PC-3 (cell line): ENCODE measurements around the gene DCLK1. TPM values are rescaled to one million over a fixed set of nuclear protein-coding genes. Genes with fewer than 3 reads are reported as not detected.

Experiments used
- ATAC-seq: fragments of 200-7000 bp; cut with Tn5 transposase; 2 replicates; pipeline ENCODE4 v1.9.1; 2020; ENCODE audit warnings: mild to moderate bottlenecking, moderate library complexity
- BruUV-seq: library from RNA; stranded (reverse); fragments of 400-500 nt; replicated peaks from 2 replicates; lab custom pipeline; 2021; lab: Mats Ljungman, UMichigan
- CTCF ChIA-PET: fragments of 300-600 bp; sonication (Branson Sonifier 250); formaldehyde crosslinking; loops from one replicate; lab custom pipeline; 2022; ENCODE audit warnings: antibody characterized with exemption; lab: Charles Lee
- POLR2A ChIA-PET: fragments of 300-600 bp; sonication (Branson Sonifier 250); formaldehyde crosslinking; loops from one replicate; lab custom pipeline; 2022; ENCODE audit warnings: antibody characterized with exemption; ENCODE audit not compliant: unreplicated experiment; lab: Charles Lee
- DNase-seq: peaks from one replicate; pipeline ENCODE4 v3.0.0-alpha.2; 2015
- H2AFZ ChIP-seq: fragments of 300-600 bp; sonication (generic); 2 replicates; pipeline ENCODE4 v1.6.0; 2016; ENCODE audit warnings: antibody characterized with exemption, low read length
- H3F3A ChIP-seq: fragments of 300-600 bp; sonication (generic); one replicate; pipeline ENCODE4 v1.6.0; 2017; ENCODE audit warnings: antibody characterized with exemption, low read length, control low read depth, mild to moderate bottlenecking; ENCODE audit not compliant: unreplicated experiment
- H3K27ac ChIP-seq: fragments of 300-600 bp; sonication (generic); 2 replicates; pipeline ENCODE4 v1.5.1; 2016; ENCODE audit warnings: mild to moderate bottlenecking, low read length
- H3K27me3 ChIP-seq: fragments of 300-600 bp; sonication (generic); 2 replicates; pipeline ENCODE4 v1.6.1; 2016; ENCODE audit warnings: low read length, mixed read lengths
- H3K36me3 ChIP-seq: fragments of 300-600 bp; sonication (generic); 2 replicates; pipeline ENCODE4 v1.6.1; 2016; ENCODE audit warnings: low read depth, mixed run types, low read length, mixed read lengths
- H3K4me1 ChIP-seq: fragments of 300-600 bp; sonication (generic); 2 replicates; pipeline ENCODE4 v1.5.1; 2016; ENCODE audit warnings: low read length; ENCODE audit not compliant: insufficient read depth
- H3K4me2 ChIP-seq: fragments of 300-600 bp; sonication (generic); 2 replicates; pipeline ENCODE4 v1.6.0; 2016; ENCODE audit warnings: low read length
- H3K4me3 ChIP-seq: fragments of 300-600 bp; sonication (generic); 2 replicates; pipeline ENCODE4 v1.5.1; 2016; ENCODE audit warnings: mild to moderate bottlenecking, low read length, mixed read lengths
- H3K79me2 ChIP-seq: fragments of 300-600 bp; sonication (generic); 2 replicates; pipeline ENCODE4 v1.6.1; 2017; ENCODE audit warnings: low read length, mixed read lengths
- H3K9ac ChIP-seq: fragments of 300-600 bp; sonication (generic); 2 replicates; pipeline ENCODE4 v1.6.0; 2016; ENCODE audit warnings: mild to moderate bottlenecking, low read length
- H3K9me2 ChIP-seq: fragments of 300-600 bp; sonication (generic); replicated peaks from 2 replicates; pipeline ENCODE4 v1.6.1; 2016; ENCODE audit warnings: mixed run types, low read length, mixed read lengths
- H3K9me3 ChIP-seq: fragments of 300-600 bp; sonication (generic); 2 replicates; pipeline ENCODE4 v1.6.1; 2016; ENCODE audit warnings: low read length, mixed read lengths
- H4K20me1 ChIP-seq: fragments of 300-600 bp; sonication (generic); 2 replicates; pipeline ENCODE4 v1.6.1; 2016; ENCODE audit warnings: low read length, mixed read lengths
- CTCF ChIP-seq: fragments of 300-600 bp; sonication (generic); conservative IDR thresholded peaks from 2 replicates; pipeline ENCODE4 v1.5.1; 2017; ENCODE audit warnings: antibody characterized with exemption, low read depth, mild to moderate bottlenecking, low read length
- EZH2 ChIP-seq: fragments of 300-600 bp; sonication (generic); IDR thresholded peaks from one replicate; pipeline ENCODE4 v1.6.1; 2017; ENCODE audit warnings: antibody characterized with exemption, mild to moderate bottlenecking, low read length; ENCODE audit not compliant: unreplicated experiment
- EZH2phosphoT487 ChIP-seq: fragments of 300-600 bp; sonication (generic); IDR thresholded peaks from 2 replicates; pipeline ENCODE4 v1.6.1; 2018; ENCODE audit warnings: mild to moderate bottlenecking, antibody characterized with exemption, low read length, borderline replicate concordance
- intact Hi-C: fragments of 100-400 bp; cut with micrococcal nuclease; formaldehyde crosslinking; loops from 2 replicates; pipeline ENCODE4 v1.9.0; 2023
- total RNA-seq: library from RNA; depleted of rRNA; stranded (reverse); fragments of >200 nt; gene quantifications from 2 replicates; pipeline ENCODE4 v1.2.3, GENCODE V29; 2014

The DCLK1 gene
- total RNA-seq, 1 experiment from 2014 or later = not detected

GRCh38 chr13:35732565-35732964 is 398.6 kb downstream of the DCLK1 start:
- CTCF ChIA-PET = no interaction called here
- BruUV-seq = no TSS peak
- intact Hi-C loops = no loop called here

GRCh38 chr13:35731471-35731870 is 399.7 kb downstream of the DCLK1 start:
- DNase-seq = no peak
- no peak overlapping the region for H3K4me2 ChIP-seq
- CTCF ChIA-PET = no interaction called here

More at GRCh38 chr13:35732565-35732964, 398.6 kb downstream of the DCLK1 start:
- DNase-seq (no peak), ATAC-seq (no peak)
- no peaks in the 10 kb centered on the region for H3K9me3 ChIP-seq
- POLR2A ChIA-PET = no interaction called here
- no peaks in the 10 kb centered on the region for H3K36me3 ChIP-seq
- TF ChIP-seq EZH2phosphoT487 (no peak), EZH2 (no peak), CTCF (no peak)
- H3K4me1 ChIP-seq = no peaks in the 10 kb centered on the region
- H3K9ac ChIP-seq = no peak overlapping the region
- no peak overlapping the region for H3K4me3 ChIP-seq
- H4K20me1 ChIP-seq = no peaks in the 10 kb centered on the region
- no peaks in the 10 kb centered on the region for H3K9me2 ChIP-seq
- H3F3A ChIP-seq = no peaks in the 10 kb centered on the region
- H3K27ac ChIP-seq = no peak overlapping the region
- no peak overlapping the region for H2AFZ ChIP-seq
- no peaks in the 10 kb centered on the region for H3K79me2 ChIP-seq
- peaks cover 5% of the 10 kb centered on the region; the same call in 1 of the 2 replicates for H3K27me3 ChIP-seq
- no peak overlapping the region for H3K4me2 ChIP-seq

More at GRCh38 chr13:35731471-35731870, 399.7 kb downstream of the DCLK1 start:
- Histone ChIP-seq H3K4me3 (no peak overlapping the region), H3K27ac (no peak overlapping the region), H3K36me3 (no peaks in the 10 kb centered on the region), H4K20me1 (no peaks in the 10 kb centered on the region), H2AFZ (no peak overlapping the region), H3K79me2 (no peaks in the 10 kb centered on the region), H3K9ac (no peak overlapping the region), H3K27me3 (peaks cover 5% of the 10 kb centered on the region; the same call in 1 of the 2 replicates), H3F3A (no peaks in the 10 kb centered on the region), H3K4me1 (no peaks in the 10 kb centered on the region), H3K9me2 (no peaks in the 10 kb centered on the region), H3K9me3 (no peaks in the 10 kb centered on the region)
- no peak for ATAC-seq
- POLR2A ChIA-PET = no interaction called here
- intact Hi-C loops = no loop called here
- BruUV-seq = no TSS peak
- TF ChIP-seq EZH2phosphoT487 (no peak), CTCF (no peak), EZH2 (no peak)
